Heart left ventricle (tissue), 16 donors: Measurements from ENCODE around the gene EIF4A3. TPM values are rescaled to one million over a fixed set of nuclear protein-coding genes. Genes with fewer than 3 reads are reported as not detected.
"Not testable (repeated sequence)": the region's sequence is repeated elsewhere in the genome, so short reads cannot be mapped to it uniquely, and the experiment has no call there.

Experiments used
- ATAC-seq, 4 donors: fragments of 200-7000 bp; cut with Tn5 transposase; one replicate each; pipeline ENCODE4 v1.9.1; 2020 to 2022; ENCODE audit warnings: moderate library complexity in 4 of 4, mild to moderate bottlenecking in 3 of 4, moderate number of reproducible peaks in 1 of 4
- DNase-seq, 5 donors: peaks; one replicate each; pipeline ENCODE4 v3.0.0-alpha.2; 2020
- H3K27ac ChIP-seq, 12 donors: fragments of 200-600 bp; sonication (generic) in 4 of 12; one replicate each; pipeline versions ENCODE4 v1.5.0 to v1.8.0; 2016 to 2022; ENCODE audit warnings: mild to moderate bottlenecking in 2 of 12
- H3K27me3 ChIP-seq, 9 donors: fragments of 200-600 bp; sonication (generic) in 2 of 9; one replicate each; pipeline versions ENCODE4 v1.5.1 to v1.8.0; 2016 to 2022; ENCODE audit warnings: mild to moderate bottlenecking in 3 of 9
- H3K36me3 ChIP-seq, 9 donors: fragments of 200-600 bp; sonication (generic) in 2 of 9; one replicate each; pipeline versions ENCODE4 v1.5.0 to v1.8.0; 2018 to 2022; ENCODE audit warnings: mild to moderate bottlenecking in 2 of 9
- H3K4me1 ChIP-seq, 12 donors: fragments of 200-600 bp; sonication (generic) in 4 of 12; one replicate each; pipeline versions ENCODE4 v1.5.0 to v1.8.0; 2016 to 2022; ENCODE audit warnings: mild to moderate bottlenecking in 3 of 12
- H3K4me3 ChIP-seq, 12 donors: fragments of 200-600 bp; sonication (generic) in 4 of 12; one replicate each; pipeline versions ENCODE4 v1.5.0 to v1.8.0; 2017 to 2022; ENCODE audit warnings: mild to moderate bottlenecking in 9 of 12, moderate library complexity in 4 of 12
- H3K9me3 ChIP-seq, 12 donors: fragments of 200-600 bp; sonication (generic) in 4 of 12; one replicate each; pipeline versions ENCODE4 v1.5.0 to v1.8.0; 2016 to 2022; ENCODE audit warnings: mild to moderate bottlenecking in 1 of 12
- POLR2A ChIP-seq, 2 donors: fragments of 450-650 bp; IDR thresholded peaks; one replicate each; pipeline ENCODE4 v1.6.1; 2017; ENCODE audit warnings: antibody characterized with exemption in 2 of 2, mild to moderate bottlenecking in 2 of 2, moderate library complexity in 2 of 2
- WGBS, 4 donors: extraction: QIAGEN DNeasy Blood & Tissue Kit in 2 of 4; methylation state at CpG; one replicate each; pipeline versions ENCODE4 v1.1.5 to v1.1.7; 2013 to 2018; 5-methylcytosine and 5-hydroxymethylcytosine counted together
- intact Hi-C, 10 donors: fragments of 100-400 bp; cut with DNase I; formaldehyde crosslinking; loops; one replicate each; pipeline versions ENCODE4 v1.11.1 to v1.14.2; 2022
- polyA plus RNA-seq, 2 donors: library from polyadenylated mRNA; stranded (reverse); fragments of 200-250 nt; gene quantifications; one replicate each; pipeline ENCODE4 v1.2.3, GENCODE V29; 2013
- total RNA-seq, 9 donors: library from RNA; depleted of rRNA in 2 of 9; stranded (reverse); fragments of >200 nt in 2 of 9; fragmentation: NEBNext Ultra II Directional in 3 of 9; extraction: Animal tissue kit (Norgen Biotek cat#: 25700) in 3 of 9; gene quantifications; one replicate each; pipeline versions ENCODE4 v1.1.0 to v1.2.4, GENCODE V29; 2016 to 2023
- TF ChIP-seq, protein P1 (sequence below), 12 donors: fragments of 200-600 bp; sonication (generic) in 4 of 12; IDR thresholded peaks; one replicate each; pipeline versions ENCODE4 v1.5.0 to v1.8.0; 2018 to 2022; ENCODE audit warnings: antibody characterized with exemption in 12 of 12, mild to moderate bottlenecking in 5 of 12
- donor health status: ischemic (EF 13 %, LVEDD 7.1; RV severe dilation, severe dysfunction).
- donor health status: healthy with polysubstance abuse.
- donor health status: DM: no; HTN: yes; CAD: no.
- donor health status: DM: no; HTN: no; CAD: no.
- donor health status: ischemic (EF 25% LVEDD 6.9; RV normal size, moderate dysfunction).
- donor health status: ischemic (EF 25% LVEDD 5.7; RV mildly dilated, moderate dysfunction).
- donor health status: healthy.
- donor health status: DM: yes; HTN: yes; CAD: no.
- donor health status: ischemic (EF 35%, LVEDD 5.7; RV mildly dilated, moderate dysfunction).
- donor health status: nonischemic (EF 11% LVEDD 7.7; RV severe dilation, severe dysfunction).
- donor health status: DM: yes; HTN: yes; CAD: no.
- donor health status: PGD.
- donor health status: ischemic (EF 29% LVEDD 5.4; RV normal size, mild dysfunction).
- donor health status: nonischemic (EF 23%, LVEDD 6.1; RV moderate dilation, normal function).

The EIF4A3 gene
- total and polyA plus RNA-seq, 11 donors = 17.8 to 57.5 (median 31.6) TPM

DNA sequence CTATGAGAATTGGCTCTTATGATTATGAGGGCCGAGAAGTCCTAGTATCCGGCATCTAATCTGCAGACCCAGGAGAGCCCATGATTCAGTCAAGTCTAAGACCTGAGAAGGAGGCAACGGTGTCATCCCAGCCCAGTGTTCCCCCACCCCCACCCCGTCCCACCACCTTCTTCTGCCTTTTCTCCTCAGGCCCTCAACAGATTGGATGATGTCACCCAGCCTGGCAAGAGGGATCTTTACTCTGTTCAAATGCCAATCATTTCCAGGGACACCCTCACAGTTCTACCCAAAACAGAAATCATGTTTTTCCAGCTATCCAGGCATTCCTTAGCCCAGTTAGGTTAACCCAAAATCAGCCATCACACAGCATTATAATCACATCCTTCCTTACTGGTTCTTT lies 55.6 kb downstream of the EIF4A3 start:
- ATAC-seq = no peak
- no peaks in the 10 kb centered on the region for H3K36me3 ChIP-seq
- TF ChIP-seq, protein P1, sequence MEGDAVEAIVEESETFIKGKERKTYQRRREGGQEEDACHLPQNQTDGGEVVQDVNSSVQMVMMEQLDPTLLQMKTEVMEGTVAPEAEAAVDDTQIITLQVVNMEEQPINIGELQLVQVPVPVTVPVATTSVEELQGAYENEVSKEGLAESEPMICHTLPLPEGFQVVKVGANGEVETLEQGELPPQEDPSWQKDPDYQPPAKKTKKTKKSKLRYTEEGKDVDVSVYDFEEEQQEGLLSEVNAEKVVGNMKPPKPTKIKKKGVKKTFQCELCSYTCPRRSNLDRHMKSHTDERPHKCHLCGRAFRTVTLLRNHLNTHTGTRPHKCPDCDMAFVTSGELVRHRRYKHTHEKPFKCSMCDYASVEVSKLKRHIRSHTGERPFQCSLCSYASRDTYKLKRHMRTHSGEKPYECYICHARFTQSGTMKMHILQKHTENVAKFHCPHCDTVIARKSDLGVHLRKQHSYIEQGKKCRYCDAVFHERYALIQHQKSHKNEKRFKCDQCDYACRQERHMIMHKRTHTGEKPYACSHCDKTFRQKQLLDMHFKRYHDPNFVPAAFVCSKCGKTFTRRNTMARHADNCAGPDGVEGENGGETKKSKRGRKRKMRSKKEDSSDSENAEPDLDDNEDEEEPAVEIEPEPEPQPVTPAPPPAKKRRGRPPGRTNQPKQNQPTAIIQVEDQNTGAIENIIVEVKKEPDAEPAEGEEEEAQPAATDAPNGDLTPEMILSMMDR (IDR thresholded peaks at IDR 0.05) = no peak
- no peak for TF ChIP-seq POLR2A (IDR thresholded peaks at IDR 0.05)
- H3K9me3 ChIP-seq = no peaks in the 10 kb centered on the region
- 75 to 94% (median 91%) methylated on average over 4 of the region's 4 CpGs for WGBS, 4 donors
- H3K4me3 ChIP-seq = no peak overlapping the region
- no peaks in the 10 kb centered on the region for H3K27me3 ChIP-seq
- H3K4me1 ChIP-seq = peaks cover 0 to 7% (median 0%) of the 10 kb centered on the region in 12 donors
- intact Hi-C loops = no loop called here
- DNase-seq = no peak
- H3K27ac ChIP-seq = peak overlapping the region in 1 of 12 donors; percentile 91

DNA sequence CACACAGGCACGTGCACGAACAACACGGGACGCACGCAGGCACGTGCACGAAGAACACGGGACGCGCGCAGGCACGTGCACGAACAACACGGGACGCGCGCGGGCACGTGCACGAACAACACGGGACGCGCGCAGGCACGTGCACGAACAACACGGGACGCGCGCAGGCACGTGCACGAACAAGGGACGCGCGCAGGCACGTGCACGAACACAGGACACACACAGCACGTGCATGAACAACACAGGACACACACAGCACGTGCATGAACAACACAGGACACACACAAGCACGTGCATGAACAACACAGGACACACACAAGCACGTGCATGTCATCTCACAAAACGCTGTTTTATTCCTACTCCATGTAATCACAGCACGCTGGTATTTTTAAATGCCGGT lies 56.8 kb downstream of the EIF4A3 start:
- WGBS, 4 donors = 93 to 96% (median 95%) methylated on average over 31 to 44 of the region's 44 CpGs

DNA sequence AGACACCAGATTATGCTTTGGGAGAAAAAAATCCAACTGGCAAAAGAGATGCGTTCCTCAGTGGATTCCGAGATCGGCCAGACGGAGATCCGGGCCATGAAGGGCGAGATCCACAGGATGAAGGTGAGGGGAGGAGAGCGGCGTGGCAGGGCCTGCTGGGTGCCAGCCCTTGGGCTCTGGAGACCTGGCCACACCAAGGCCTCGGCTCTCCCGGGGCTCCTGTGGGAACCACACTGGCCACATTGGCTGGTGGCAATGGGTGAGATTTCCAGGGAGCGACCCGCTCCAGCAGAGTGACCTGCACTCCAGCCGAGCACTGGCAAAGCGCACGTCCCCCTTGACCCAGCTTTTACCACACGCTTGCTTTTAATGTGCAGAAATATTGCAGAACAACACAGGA lies 57.2 kb downstream of the EIF4A3 start:
- ATAC-seq = no peak
- Histone ChIP-seq H3K27ac (no peak overlapping the region), H3K36me3 (no peaks in the 10 kb centered on the region), H3K4me1 (peaks cover 0 to 7% (median 0%) of the 10 kb centered on the region in 12 donors), H3K9me3 (no peaks in the 10 kb centered on the region), H3K4me3 (no peak overlapping the region), H3K27me3 (no peaks in the 10 kb centered on the region)
- 93 to 97% (median 94%) methylated on average over 16 of the region's 16 CpGs for WGBS, 4 donors
- DNase-seq = no peak
- TF ChIP-seq, protein P1 (IDR thresholded peaks at IDR 0.05) = no peak
- TF ChIP-seq POLR2A (IDR thresholded peaks at IDR 0.05) = no peak
- intact Hi-C loops = loop anchor here in 5 of 10 donors (5.0 to 10.0 kb wide), 3 partner anchors 55 to 85 kb away; partner anchors contain the start of genes CCDC40 (in 1 of the 5) and TBC1D16 (in 1 of the 5)

More for the DNA sequence above, 56.8 kb downstream of the EIF4A3 start:
- ATAC-seq, H3K4me3 ChIP-seq, H3K27me3 ChIP-seq, H3K36me3 ChIP-seq, H3K4me1 ChIP-seq, DNase-seq, intact Hi-C loops, H3K27ac ChIP-seq, H3K9me3 ChIP-seq: not testable (repeated sequence)

DNA sequence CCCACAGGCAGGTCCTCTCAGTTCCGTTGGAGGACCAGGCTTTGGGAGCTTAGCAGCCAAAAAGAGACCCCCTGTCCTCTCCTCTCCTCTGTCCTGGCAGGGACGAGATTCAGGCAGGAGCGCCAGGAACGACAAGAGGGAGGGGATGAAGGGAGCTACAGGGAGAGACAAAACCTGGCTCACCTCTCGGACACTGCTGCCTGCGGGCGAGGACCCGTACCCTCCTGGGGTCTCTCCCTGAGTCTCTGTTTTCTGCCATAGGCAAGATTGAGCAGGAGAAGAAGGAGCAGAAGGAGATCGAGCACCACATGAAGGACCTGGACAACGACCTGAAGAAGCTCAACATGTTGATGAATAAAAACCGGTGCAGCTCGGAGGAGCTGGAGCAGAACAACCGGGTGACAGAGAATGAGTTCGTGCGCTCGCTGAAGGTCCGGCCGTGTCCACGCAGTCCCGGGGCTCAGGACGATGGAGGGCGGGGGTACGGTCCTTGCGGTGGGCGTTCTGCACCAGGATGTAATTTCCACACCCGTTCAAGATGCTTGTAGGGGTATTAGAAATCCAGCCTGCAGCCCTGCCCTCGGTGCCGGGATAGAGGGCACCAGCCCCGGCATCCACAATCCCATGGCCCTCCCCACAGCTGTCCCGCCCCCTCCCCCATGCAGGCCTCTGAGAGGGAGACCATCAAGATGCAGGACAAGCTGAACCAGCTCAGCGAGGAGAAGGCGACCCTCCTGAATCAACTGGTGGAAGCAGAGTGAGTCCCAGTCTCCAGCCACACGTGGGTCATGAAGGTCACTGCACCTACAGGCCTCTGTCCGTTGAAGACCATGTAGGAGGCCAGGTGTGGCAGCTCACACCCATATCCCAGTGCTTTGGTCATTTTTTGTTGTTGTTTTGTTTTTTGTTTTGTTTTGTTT lies 59.3 kb downstream of the EIF4A3 start:
- Histone ChIP-seq H3K4me1 (peaks cover 0 to 11% (median 1%) of the 10 kb centered on the region in 12 donors), H3K27ac (no peak overlapping the region), H3K4me3 (no peak overlapping the region), H3K9me3 (no peaks in the 10 kb centered on the region), H3K36me3 (no peaks in the 10 kb centered on the region), H3K27me3 (no peaks in the 10 kb centered on the region)
- WGBS, 4 donors = 81 to 90% (median 87%) methylated on average over 32 to 34 of the region's 34 CpGs
- intact Hi-C loops = loop anchor here in 5 of 10 donors (5.0 to 10.0 kb wide), 3 partner anchors 53 to 83 kb away; partner anchors contain the start of genes CCDC40 (in 1 of the 5) and TBC1D16 (in 1 of the 5)
- ATAC-seq (peak in 1 of 4 donors; percentile 7), DNase-seq (peak in 1 of 5 donors; percentile 20)
- no peak for TF ChIP-seq POLR2A (IDR thresholded peaks at IDR 0.05)
- TF ChIP-seq, protein P1 (IDR thresholded peaks at IDR 0.05) = no peak
